ENCODE results near the gene B3GAT3. TPM values are rescaled to one million over a fixed set of nuclear protein-coding genes. Genes with fewer than 3 reads are reported as not detected.

Gene B3GAT3
- 10 to 100 TPM; 25.2 to 43.7 (median 37.1) TPM for total RNA-seq
- 10 to 100 TPM; 41.9 to 65.7 (median 63.1) TPM for polyA plus RNA-seq
- long read RNA-seq, donor 1, partial matches to known transcripts: 5 of 9 reads
- long read RNA-seq, donor 1, other reads (novel, unspliced or antisense): 0 of 9 reads
- long read RNA-seq, donor 2, transcript B3GAT3-201 (5 exons, 1,641 nt): major isoform, 9 of 12 reads
- long read RNA-seq, donor 2, partial matches to known transcripts: 0 of 12 reads
- long read RNA-seq, donor 2, other reads (novel, unspliced or antisense): 0 of 12 reads

- intact Hi-C loops (cut with DNase I; ENCODE audit: low total_unique reads): no loop called here
- DNase-seq: peak; percentile 99
- no peaks in the 10 kb centered on the region for H3K9me3 ChIP-seq
- peaks cover 13 to 35% (median 20%) of the 10 kb centered on the region in 6 donors for H3K4me1 ChIP-seq
- peak within 1 kb of the TSS; percentile 72 to 91 (median 80) for H3K4me3 ChIP-seq
- no peaks in the 10 kb centered on the region for H3K27me3 ChIP-seq (replicated peaks in 1 of 7)
- 0 to 2% (median 1%) methylated on average over 25 to 77 of the region's 77 CpGs for WGBS, 5 donors
- peak within 1 kb of the TSS; percentile 78 to 95 (median 92) for H3K27ac ChIP-seq
- peak in 1 of 3 donors; percentile 86 for TF ChIP-seq POLR2A (IDR thresholded peaks at IDR 0.05)
- peak in 7 of 11 experiments; percentile 13 to 71 (median 51) for TF ChIP-seq CTCF (IDR thresholded peaks at IDR 0.05 in 8 of 11, conservative IDR thresholded peaks at IDR 0.05 in 3 of 11)
- TF ChIP-seq POLR2AphosphoS5 (IDR thresholded peaks at IDR 0.05): peak; percentile 96 to 99 (median 96)
- peaks cover 5 to 54% (median 28%) of the 10 kb centered on the region in 6 donors for H3K36me3 ChIP-seq
These were observed at the start of gene B3GAT3 for GRCh38 chr11:62621567-62622470. Gene B3GAT3 (minus strand): TSS chr11:62621986. CDS start chr11:62621947, 39 bp downstream.

DNA sequence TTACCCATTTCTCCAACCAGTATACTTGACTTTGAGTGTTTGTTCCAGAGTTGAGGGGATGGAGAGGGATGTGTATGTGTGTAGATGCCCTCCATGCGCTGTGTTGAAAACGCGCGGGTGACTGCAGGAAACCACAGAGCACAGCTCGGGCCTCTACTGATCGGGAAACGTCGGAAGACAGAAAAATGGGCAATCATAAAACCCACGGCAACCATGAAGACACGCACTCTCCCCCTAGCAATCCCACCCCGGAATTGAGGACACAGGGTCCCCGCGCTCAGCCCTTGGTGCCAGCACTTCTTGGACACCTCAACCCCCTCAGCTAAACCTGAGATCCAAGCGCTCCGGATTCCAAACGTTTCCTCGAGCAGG is 49.4 kb upstream of the B3GAT3 start:
- peak overlapping the region; percentile 76 to 96 (median 93) for H3K4me3 ChIP-seq
- no peaks in the 10 kb centered on the region for H3K27me3 ChIP-seq (replicated peaks in 1 of 7)
- H3K9me3 ChIP-seq: no peaks in the 10 kb centered on the region
- peak overlapping the region; percentile 86 to 96 (median 94) for H3K27ac ChIP-seq
- H3K4me1 ChIP-seq: peaks cover 31 to 91% (median 68%) of the 10 kb centered on the region in 6 donors
- intact Hi-C loops (cut with DNase I; ENCODE audit: low total_unique reads): loop anchor here (10.0 kb wide), 1 partner anchor 76 kb away; the partner anchor contains the start of gene TUT1
- peaks cover 0 to 54% (median 23%) of the 10 kb centered on the region in 6 donors for H3K36me3 ChIP-seq
- DNase-seq: no peak
- WGBS, 5 donors: 0 to 1% (median 0%) methylated on average over 16 to 17 of the region's 17 CpGs
- no peak for TF ChIP-seq CTCF (IDR thresholded peaks at IDR 0.05 in 8 of 11, conservative IDR thresholded peaks at IDR 0.05 in 3 of 11)

DNA sequence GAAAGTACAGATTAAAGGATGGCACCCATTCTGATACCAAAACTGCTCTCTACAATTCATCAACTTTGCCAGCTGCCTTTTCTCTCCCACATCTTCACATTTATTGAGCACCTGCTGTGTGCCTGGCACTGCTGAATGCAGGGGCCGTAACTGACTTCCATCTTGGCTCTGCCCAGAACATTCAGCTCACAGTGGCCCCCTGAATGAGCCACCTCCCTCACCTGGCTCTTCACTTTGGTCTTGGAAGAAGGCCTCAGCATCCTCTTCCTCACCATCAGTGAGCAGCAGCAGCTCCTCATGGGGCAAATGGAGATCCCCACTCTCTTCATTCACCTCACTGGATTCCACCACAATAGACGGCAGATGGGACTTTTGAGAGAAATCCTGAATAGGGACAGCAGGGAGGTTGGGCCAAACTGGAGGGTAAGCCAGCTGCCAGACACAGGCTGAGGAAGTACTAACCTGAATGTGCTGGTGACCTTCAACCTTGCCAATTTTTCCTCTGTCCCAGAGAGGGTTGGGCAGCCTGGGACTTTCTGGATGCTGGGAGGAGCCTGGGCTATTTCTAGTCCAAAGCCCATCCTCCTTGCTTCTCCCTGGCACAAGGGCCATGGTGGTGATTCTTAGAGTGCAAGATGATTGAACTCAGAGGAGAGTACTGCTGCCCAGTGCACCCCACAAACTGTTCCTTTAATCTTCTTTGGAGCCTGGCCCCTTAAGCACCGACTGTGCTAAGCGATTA is 47.8 kb upstream of the B3GAT3 start:
- intact Hi-C loops (cut with DNase I; ENCODE audit: low total_unique reads): loop anchor here (10.0 kb wide), 1 partner anchor 75 kb away; the partner anchor contains the start of gene TUT1
- H3K4me3 ChIP-seq: no peak overlapping the region
- TF ChIP-seq CTCF (IDR thresholded peaks at IDR 0.05 in 8 of 11, conservative IDR thresholded peaks at IDR 0.05 in 3 of 11): no peak
- H3K27ac ChIP-seq: peak overlapping the region in 6 of 8 donors; percentile 1 to 96 (median 33)
- WGBS, 5 donors: 73 to 90% (median 80%) methylated on average over 4 of the region's 4 CpGs
- no peaks in the 10 kb centered on the region for H3K27me3 ChIP-seq (replicated peaks in 1 of 7)
- peaks cover 0 to 37% (median 12%) of the 10 kb centered on the region in 6 donors for H3K36me3 ChIP-seq
- no peak for DNase-seq
- H3K4me1 ChIP-seq: peaks cover 32 to 83% (median 71%) of the 10 kb centered on the region in 6 donors
- no peaks in the 10 kb centered on the region for H3K9me3 ChIP-seq
